Panc1 (cell line): Measurements from ENCODE around the gene TRMT61B. TPM values are rescaled to one million over a fixed set of nuclear protein-coding genes. Genes with fewer than 3 reads are reported as not detected.

Source experiments
- ATAC-seq: fragments of 200-7000 bp; cut with Tn5 transposase; 2 replicates; pipeline ENCODE4 v1.9.1; 2020; ENCODE audit warnings: mild to moderate bottlenecking, moderate library complexity
- BruUV-seq: library from RNA; stranded (reverse); fragments of 400-500 nt; replicated peaks from 2 replicates; lab custom pipeline; 2021; lab: Mats Ljungman, UMichigan
- CTCF ChIA-PET: fragments of 300-600 bp; sonication (Branson Sonifier 250); formaldehyde crosslinking; loops from one replicate; lab custom pipeline; 2022; ENCODE audit warnings: antibody characterized with exemption; lab: Charles Lee
- POLR2A ChIA-PET: fragments of 300-600 bp; sonication (Branson Sonifier 250); formaldehyde crosslinking; loops from one replicate; lab custom pipeline; 2022; ENCODE audit warnings: antibody characterized with exemption; lab: Charles Lee
- DNase-seq: peaks from one replicate; pipeline ENCODE4 v3.0.0-alpha.2; 2010; ENCODE audit warnings: low read depth, low spot score
- H3K27ac ChIP-seq: 2 replicates; pipeline ENCODE4 v1.5.1; 2011; ENCODE audit warnings: mild to moderate bottlenecking, low read length, inconsistent platforms
- H3K27me3 ChIP-seq: fragments of 200-500 bp; sonication (Bioruptor generic); 2 replicates; pipeline ENCODE4 v1.6.0; 2014; ENCODE audit warnings: low read length, inconsistent platforms; ENCODE audit not compliant: control insufficient read depth, insufficient read depth
- H3K36me3 ChIP-seq: fragments of 200-500 bp; sonication (Bioruptor generic); 2 replicates; pipeline ENCODE4 v1.5.1; 2014; ENCODE audit warnings: inconsistent platforms, mild to moderate bottlenecking, low read length, moderate library complexity; ENCODE audit not compliant: control insufficient read depth, insufficient read depth
- H3K4me1 ChIP-seq: 2 replicates; pipeline ENCODE4 v1.5.1; 2011; ENCODE audit warnings: inconsistent platforms, mild to moderate bottlenecking, low read length, moderate library complexity; ENCODE audit not compliant: control insufficient read depth, insufficient read depth
- H3K4me3 ChIP-seq, 2 experiments: 2 replicates each; pipeline ENCODE4 v1.5.1; 2011 to 2012; ENCODE audit warnings: low read depth in 2 of 2, low read length in 2 of 2, mild to moderate bottlenecking in 2 of 2, inconsistent platforms in 1 of 2, moderate library complexity in 1 of 2
- H3K9me3 ChIP-seq: fragments of 200-500 bp; sonication (Bioruptor generic); 2 replicates; pipeline ENCODE4 v1.5.1; 2014; ENCODE audit warnings: low read depth, mild to moderate bottlenecking, inconsistent platforms, low read length, moderate library complexity; ENCODE audit not compliant: control insufficient read depth, insufficient read depth
- POLR2AphosphoS5 ChIP-seq: IDR thresholded peaks from 2 replicates; pipeline ENCODE4 v1.6.1; 2012; ENCODE audit warnings: mild to moderate bottlenecking, low read depth, low read length, moderate library complexity
- SIN3A ChIP-seq: IDR thresholded peaks from 2 replicates; pipeline ENCODE4 v1.6.1; 2012; ENCODE audit warnings: low read depth, mild to moderate bottlenecking, low read length, moderate library complexity, borderline replicate concordance; ENCODE audit not compliant: insufficient read depth
- TCF7L2 ChIP-seq: IDR thresholded peaks from 2 replicates; pipeline ENCODE4 v1.6.1; 2011; ENCODE audit warnings: mild to moderate bottlenecking, low read depth, low read length, inconsistent platforms
- in situ Hi-C: cut with HindIII; loops from 2 replicates; pipeline ENCODE4 v1.10.0; 2016; ENCODE audit warnings: low sequenced_read_pairs, low pct_unique_long_range_greater_than_20kb
- intact Hi-C: fragments of 100-400 bp; cut with micrococcal nuclease; formaldehyde crosslinking; loops from one replicate; pipeline ENCODE4 v1.10.0; 2022; ENCODE audit not compliant: unreplicated experiment
- total RNA-seq: library from RNA; stranded (reverse); gene quantifications from one replicate; pipeline ENCODE4 v1.2.1, GENCODE V29; 2021; ENCODE audit not compliant: unreplicated experiment
- TF ChIP-seq, protein P1 (sequence below): fragments of 450-650 bp; IDR thresholded peaks from 2 replicates; pipeline ENCODE4 v1.5.1; 2017; ENCODE audit warnings: mild to moderate bottlenecking
- TF ChIP-seq, protein P2 (sequence below), 2 experiments: IDR thresholded peaks; 2 replicates each; pipeline ENCODE4 v1.6.1; 2011 to 2012; ENCODE audit warnings: low read depth in 2 of 2, control low read depth in 1 of 2, low read length in 1 of 2, mild to moderate bottlenecking in 1 of 2, moderate library complexity in 1 of 2; ENCODE audit not compliant: insufficient read depth in 1 of 2

The TRMT61B gene
- total RNA-seq, 1 experiment from 2014 or later, result 14.3 TPM

DNA sequence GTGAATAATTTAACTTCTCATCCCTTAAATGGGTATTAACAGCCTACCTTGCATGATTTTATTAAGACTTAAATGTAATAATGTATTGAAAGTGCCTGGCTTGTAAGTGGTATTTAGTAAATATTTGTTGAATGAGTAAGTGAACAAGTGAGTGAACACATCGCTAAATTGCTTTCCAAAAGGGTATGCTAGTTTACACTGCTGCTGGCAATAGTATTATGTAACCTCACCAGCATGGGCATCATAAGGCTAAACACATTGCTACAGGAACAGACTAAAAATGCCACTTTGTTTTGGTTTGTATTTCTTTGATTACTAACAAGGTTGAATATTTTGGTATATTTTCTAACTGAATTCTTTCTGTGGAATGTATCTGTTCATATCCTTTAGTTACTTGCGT, 34.2 kb upstream of the TRMT61B start:
- POLR2A ChIA-PET, result no interaction called here
- H3K4me1 ChIP-seq, result peaks cover 10% of the 10 kb centered on the region
- TF ChIP-seq, protein P1, sequence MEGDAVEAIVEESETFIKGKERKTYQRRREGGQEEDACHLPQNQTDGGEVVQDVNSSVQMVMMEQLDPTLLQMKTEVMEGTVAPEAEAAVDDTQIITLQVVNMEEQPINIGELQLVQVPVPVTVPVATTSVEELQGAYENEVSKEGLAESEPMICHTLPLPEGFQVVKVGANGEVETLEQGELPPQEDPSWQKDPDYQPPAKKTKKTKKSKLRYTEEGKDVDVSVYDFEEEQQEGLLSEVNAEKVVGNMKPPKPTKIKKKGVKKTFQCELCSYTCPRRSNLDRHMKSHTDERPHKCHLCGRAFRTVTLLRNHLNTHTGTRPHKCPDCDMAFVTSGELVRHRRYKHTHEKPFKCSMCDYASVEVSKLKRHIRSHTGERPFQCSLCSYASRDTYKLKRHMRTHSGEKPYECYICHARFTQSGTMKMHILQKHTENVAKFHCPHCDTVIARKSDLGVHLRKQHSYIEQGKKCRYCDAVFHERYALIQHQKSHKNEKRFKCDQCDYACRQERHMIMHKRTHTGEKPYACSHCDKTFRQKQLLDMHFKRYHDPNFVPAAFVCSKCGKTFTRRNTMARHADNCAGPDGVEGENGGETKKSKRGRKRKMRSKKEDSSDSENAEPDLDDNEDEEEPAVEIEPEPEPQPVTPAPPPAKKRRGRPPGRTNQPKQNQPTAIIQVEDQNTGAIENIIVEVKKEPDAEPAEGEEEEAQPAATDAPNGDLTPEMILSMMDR, result no peak
- TF ChIP-seq, protein P2, sequence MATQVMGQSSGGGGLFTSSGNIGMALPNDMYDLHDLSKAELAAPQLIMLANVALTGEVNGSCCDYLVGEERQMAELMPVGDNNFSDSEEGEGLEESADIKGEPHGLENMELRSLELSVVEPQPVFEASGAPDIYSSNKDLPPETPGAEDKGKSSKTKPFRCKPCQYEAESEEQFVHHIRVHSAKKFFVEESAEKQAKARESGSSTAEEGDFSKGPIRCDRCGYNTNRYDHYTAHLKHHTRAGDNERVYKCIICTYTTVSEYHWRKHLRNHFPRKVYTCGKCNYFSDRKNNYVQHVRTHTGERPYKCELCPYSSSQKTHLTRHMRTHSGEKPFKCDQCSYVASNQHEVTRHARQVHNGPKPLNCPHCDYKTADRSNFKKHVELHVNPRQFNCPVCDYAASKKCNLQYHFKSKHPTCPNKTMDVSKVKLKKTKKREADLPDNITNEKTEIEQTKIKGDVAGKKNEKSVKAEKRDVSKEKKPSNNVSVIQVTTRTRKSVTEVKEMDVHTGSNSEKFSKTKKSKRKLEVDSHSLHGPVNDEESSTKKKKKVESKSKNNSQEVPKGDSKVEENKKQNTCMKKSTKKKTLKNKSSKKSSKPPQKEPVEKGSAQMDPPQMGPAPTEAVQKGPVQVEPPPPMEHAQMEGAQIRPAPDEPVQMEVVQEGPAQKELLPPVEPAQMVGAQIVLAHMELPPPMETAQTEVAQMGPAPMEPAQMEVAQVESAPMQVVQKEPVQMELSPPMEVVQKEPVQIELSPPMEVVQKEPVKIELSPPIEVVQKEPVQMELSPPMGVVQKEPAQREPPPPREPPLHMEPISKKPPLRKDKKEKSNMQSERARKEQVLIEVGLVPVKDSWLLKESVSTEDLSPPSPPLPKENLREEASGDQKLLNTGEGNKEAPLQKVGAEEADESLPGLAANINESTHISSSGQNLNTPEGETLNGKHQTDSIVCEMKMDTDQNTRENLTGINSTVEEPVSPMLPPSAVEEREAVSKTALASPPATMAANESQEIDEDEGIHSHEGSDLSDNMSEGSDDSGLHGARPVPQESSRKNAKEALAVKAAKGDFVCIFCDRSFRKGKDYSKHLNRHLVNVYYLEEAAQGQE (IDR thresholded peaks at IDR 0.05; ENCODE audit: insufficient read depth in 1 of 2, low read depth in 2 of 2, low read length in 1 of 2), result no peak
- TF ChIP-seq SIN3A, result no peak
- no peak for TF ChIP-seq TCF7L2
- TF ChIP-seq POLR2AphosphoS5, result no peak
- no TSS peak for BruUV-seq
- intact Hi-C loops, result no loop called here
- ATAC-seq, result no peak
- no peak overlapping the region for H3K4me3 ChIP-seq
- no peaks in the 10 kb centered on the region for H3K9me3 ChIP-seq
- no peak for DNase-seq
- H3K27me3 ChIP-seq, result no peaks in the 10 kb centered on the region
- peaks cover 46% of the 10 kb centered on the region for H3K36me3 ChIP-seq
- CTCF ChIA-PET, result no interaction called here
- in situ Hi-C loops, result no loop called here
- no peak overlapping the region for H3K27ac ChIP-seq

DNA sequence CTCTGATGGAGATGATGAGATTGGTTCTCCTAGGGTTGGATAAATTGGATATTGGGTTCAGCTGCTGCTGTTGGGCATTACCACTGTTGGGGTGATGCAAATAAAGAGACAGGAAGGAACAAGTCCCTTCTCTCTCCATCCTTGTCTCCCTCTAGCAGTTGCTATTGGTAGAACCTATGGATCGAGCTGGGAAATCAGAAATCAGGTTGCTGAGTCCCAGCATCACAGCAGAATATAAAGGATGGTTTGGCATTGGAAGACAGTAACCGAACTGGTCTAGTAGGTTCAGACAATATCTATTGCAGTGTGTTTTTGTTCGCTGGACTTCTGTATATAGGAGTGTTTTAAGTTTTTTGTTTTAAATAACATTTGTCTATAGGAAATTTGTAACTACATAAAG, 32.5 kb upstream of the TRMT61B start:
- DNase-seq (no peak), ATAC-seq (no peak)
- CTCF ChIA-PET, result no interaction called here
- peaks cover 42% of the 10 kb centered on the region for H3K36me3 ChIP-seq
- no peak overlapping the region for H3K4me3 ChIP-seq
- H3K9me3 ChIP-seq, result no peaks in the 10 kb centered on the region
- intact Hi-C loops, result no loop called here
- H3K27ac ChIP-seq, result no peak overlapping the region
- no peak for TF ChIP-seq TCF7L2
- BruUV-seq, result no TSS peak
- in situ Hi-C loops, result no loop called here
- H3K27me3 ChIP-seq, result no peaks in the 10 kb centered on the region
- POLR2A ChIA-PET, result no interaction called here
- peaks cover 26% of the 10 kb centered on the region for H3K4me1 ChIP-seq

DNA sequence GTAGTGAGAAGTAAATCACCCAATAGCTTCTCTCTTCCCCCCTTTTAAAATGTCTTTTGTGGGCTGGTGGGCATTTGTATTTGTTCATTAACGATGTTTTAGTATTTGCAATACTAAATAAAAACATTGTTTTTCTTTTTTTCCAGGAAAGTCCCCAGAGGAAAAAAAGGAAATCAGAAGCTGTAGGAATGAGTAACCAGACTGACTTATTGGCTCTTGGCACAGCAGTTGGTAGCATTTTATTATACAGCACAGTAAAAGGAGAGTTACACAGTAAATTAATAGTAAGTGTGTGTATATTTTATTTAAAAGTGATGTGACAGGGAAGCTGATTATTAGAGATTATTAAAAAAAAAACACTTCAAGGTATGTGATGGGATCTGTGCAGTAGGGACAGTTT, 31.7 kb upstream of the TRMT61B start:
- ATAC-seq, result no peak
- CTCF ChIA-PET, result no interaction called here
- intact Hi-C loops, result no loop called here
- TF ChIP-seq TCF7L2, result no peak
- TF ChIP-seq, protein P2 (IDR thresholded peaks at IDR 0.05; ENCODE audit: insufficient read depth in 1 of 2, low read depth in 2 of 2, low read length in 1 of 2), result no peak
- TF ChIP-seq SIN3A, result no peak
- TF ChIP-seq, protein P1, result no peak
- TF ChIP-seq POLR2AphosphoS5, result no peak
- H3K4me1 ChIP-seq, result peaks cover 33% of the 10 kb centered on the region
- in situ Hi-C loops, result no loop called here
- no peaks in the 10 kb centered on the region for H3K9me3 ChIP-seq
- H3K27me3 ChIP-seq, result no peaks in the 10 kb centered on the region
- H3K36me3 ChIP-seq, result peaks cover 39% of the 10 kb centered on the region
- H3K4me3 ChIP-seq, result no peak overlapping the region
- POLR2A ChIA-PET, result no interaction called here
- no peak for DNase-seq
- no TSS peak for BruUV-seq
- no peak overlapping the region for H3K27ac ChIP-seq
